ENCODE measurements around the gene SORCS2.

DNA sequence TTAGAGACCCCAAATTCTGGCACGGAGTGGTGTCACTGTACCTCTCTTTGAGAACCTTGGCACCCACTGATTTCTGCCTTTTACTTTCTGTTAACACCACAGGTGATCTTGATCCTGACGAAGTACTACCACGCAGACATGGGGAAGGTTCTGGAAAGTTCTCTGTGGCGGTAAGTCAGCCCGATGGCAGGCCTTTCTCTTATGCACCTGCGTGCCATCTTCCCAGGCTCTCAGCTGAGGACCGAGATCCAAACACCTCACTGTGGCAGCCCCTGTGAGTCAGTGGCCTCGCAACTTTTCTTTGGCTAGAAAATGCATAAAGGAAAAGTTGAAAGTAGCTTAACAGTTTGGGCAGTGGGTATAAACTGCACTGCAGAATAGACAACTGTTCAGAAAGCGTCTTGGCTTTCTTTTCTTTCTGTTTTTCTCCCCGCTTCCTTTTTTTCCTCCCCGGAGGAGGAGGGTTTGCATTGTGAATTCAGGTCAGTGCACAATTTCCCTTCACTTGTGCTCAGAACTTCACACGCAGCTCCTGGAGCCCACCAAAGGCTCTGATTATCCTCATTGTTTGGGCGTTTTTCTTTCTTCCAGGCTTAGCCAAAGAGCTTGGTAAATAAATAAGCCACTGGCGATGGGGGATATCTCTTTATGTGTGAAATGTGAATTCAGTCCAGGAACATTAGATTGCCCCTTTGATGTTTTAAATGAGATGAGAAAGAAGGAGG is 204.0 kb downstream of the SORCS2 start:
- TF ChIP-seq CTCF (IDR thresholded peaks at IDR 0.05): no peak
- TF ChIP-seq SIN3A (IDR thresholded peaks at IDR 0.05; ENCODE audit: borderline replicate concordance, low read depth, low read length): no peak
- no peak for TF ChIP-seq EP300 (IDR thresholded peaks at IDR 0.05; ENCODE audit: borderline replicate concordance in 1 of 2, low read depth in 1 of 2, low read length in 1 of 2)
- TF ChIP-seq ELF1 (IDR thresholded peaks at IDR 0.05): no peak
- no peak for TF ChIP-seq MEF2A (IDR thresholded peaks at IDR 0.05; ENCODE audit: borderline replicate concordance, low read depth)
- no peak for TF ChIP-seq REST (IDR thresholded peaks at IDR 0.05; ENCODE audit: low read depth, low read length)
- TF ChIP-seq MAX (IDR thresholded peaks at IDR 0.05; ENCODE audit: low read depth): no peak
- TF ChIP-seq GATA2 (CRISPR knock-in tag; IDR thresholded peaks at IDR 0.05): no peak
- TF ChIP-seq, protein P1, sequence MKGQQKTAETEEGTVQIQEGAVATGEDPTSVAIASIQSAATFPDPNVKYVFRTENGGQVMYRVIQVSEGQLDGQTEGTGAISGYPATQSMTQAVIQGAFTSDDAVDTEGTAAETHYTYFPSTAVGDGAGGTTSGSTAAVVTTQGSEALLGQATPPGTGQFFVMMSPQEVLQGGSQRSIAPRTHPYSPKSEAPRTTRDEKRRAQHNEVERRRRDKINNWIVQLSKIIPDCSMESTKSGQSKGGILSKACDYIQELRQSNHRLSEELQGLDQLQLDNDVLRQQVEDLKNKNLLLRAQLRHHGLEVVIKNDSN (IDR thresholded peaks at IDR 0.05; ENCODE audit: borderline replicate concordance, low read depth): no peak
- TF ChIP-seq FOSL2 (IDR thresholded peaks at IDR 0.05; ENCODE audit: borderline replicate concordance, low read depth): no peak
- TF ChIP-seq GABPA (IDR thresholded peaks at IDR 0.05; ENCODE audit: low read depth): no peak
- TF ChIP-seq CHD2 (IDR thresholded peaks at IDR 0.05; ENCODE audit: low read length, partially characterized antibody): no peak

All from SK-N-SH (cell line).